Fibroblast of lung (primary cell): ENCODE results near the gene CBFA2T2.

Experiments
- EZH2 ChIP-seq: IDR thresholded peaks from 2 replicates; pipeline ENCODE4 v1.5.1; 2012; ENCODE audit warnings: low read length, control low read depth, mild to moderate bottlenecking; ENCODE audit errors: missing control alignments
- TF ChIP-seq, protein P1 (sequence below), 2 donors: IDR thresholded peaks in 1 of 2; conservative IDR thresholded peaks in 1 of 2; 1 replicate in 1 of 2; 2 replicates in 1 of 2; pipeline ENCODE4 v1.5.1; 2011 to 2012; ENCODE audit warnings: low read length in 2 of 2, control low read depth in 1 of 2, inconsistent platforms in 1 of 2, low read depth in 1 of 2, mild to moderate bottlenecking in 1 of 2

DNA sequence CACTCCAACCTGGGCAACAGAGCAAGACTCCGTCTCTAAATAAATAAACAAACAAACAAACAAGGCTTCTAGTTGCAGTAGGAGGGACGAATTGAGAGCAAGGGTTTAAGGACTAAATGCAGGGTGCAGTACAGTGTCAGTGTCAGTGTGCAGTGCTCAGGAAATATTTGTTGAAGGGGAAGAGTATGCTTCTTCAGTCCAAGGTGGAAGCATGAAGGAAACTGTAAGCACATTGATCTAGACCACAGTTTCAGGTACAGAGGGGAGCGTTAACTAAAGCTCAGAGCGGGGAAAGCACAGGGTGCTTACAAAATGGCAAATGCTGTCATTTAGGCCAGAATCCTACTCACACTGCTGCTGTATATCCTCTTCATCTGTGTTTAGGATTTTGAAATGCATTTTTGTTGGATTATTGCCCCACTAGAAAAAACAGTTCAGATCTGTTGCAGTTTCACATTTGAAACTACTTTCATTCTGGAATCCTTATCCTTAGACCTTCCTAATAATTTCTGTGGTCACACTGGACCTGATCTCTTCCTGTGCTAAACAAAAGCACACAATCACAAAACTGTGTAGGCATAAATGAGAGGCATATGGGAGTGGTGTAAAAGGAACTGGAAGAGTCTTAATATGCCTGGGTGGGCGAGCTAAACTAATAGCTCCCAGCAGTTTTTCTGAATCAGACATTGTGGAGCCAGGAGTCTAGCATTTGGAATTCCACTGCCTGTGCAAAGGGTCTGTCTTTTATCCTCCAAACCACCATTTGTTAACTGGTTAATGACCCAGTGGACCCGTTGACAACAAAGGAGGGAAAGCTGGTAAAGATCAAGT, 41.4 kb downstream of the CBFA2T2 start:
- TF ChIP-seq, protein P1, sequence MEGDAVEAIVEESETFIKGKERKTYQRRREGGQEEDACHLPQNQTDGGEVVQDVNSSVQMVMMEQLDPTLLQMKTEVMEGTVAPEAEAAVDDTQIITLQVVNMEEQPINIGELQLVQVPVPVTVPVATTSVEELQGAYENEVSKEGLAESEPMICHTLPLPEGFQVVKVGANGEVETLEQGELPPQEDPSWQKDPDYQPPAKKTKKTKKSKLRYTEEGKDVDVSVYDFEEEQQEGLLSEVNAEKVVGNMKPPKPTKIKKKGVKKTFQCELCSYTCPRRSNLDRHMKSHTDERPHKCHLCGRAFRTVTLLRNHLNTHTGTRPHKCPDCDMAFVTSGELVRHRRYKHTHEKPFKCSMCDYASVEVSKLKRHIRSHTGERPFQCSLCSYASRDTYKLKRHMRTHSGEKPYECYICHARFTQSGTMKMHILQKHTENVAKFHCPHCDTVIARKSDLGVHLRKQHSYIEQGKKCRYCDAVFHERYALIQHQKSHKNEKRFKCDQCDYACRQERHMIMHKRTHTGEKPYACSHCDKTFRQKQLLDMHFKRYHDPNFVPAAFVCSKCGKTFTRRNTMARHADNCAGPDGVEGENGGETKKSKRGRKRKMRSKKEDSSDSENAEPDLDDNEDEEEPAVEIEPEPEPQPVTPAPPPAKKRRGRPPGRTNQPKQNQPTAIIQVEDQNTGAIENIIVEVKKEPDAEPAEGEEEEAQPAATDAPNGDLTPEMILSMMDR (conservative IDR thresholded peaks at IDR 0.05 in 1 of 2, IDR thresholded peaks at IDR 0.05 in 1 of 2; ENCODE audit: low read depth in 1 of 2, low read length in 2 of 2) = no peak
- no peak for TF ChIP-seq EZH2
